ENCODE results near the gene CDH11.

Gene CDH11

DNA sequence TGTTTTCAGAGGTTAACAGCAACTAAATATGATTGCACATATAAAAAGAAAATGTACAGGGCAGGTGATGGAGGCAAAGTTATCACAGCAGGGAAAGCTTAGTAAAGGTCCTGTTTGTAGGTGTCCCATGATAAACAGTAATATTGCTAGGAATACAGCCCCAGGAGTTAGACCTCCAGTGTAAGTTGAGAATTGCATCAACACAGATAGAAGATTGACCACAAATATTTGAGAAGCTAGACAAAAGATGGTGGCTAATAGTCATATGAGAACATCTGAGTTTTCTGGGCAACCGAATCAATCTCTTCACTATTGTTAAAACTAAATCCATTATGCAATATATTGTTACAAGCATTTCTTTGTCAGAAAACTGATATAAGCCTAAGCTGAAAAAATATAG, 152.6 kb downstream of the CDH11 start:
- no peak for DNase-seq (ENCODE audit: low read depth)
- H3K4me3 ChIP-seq (ENCODE audit: control insufficient read depth, low read depth, low read length) = no peak overlapping the region
- TF ChIP-seq, protein P1, sequence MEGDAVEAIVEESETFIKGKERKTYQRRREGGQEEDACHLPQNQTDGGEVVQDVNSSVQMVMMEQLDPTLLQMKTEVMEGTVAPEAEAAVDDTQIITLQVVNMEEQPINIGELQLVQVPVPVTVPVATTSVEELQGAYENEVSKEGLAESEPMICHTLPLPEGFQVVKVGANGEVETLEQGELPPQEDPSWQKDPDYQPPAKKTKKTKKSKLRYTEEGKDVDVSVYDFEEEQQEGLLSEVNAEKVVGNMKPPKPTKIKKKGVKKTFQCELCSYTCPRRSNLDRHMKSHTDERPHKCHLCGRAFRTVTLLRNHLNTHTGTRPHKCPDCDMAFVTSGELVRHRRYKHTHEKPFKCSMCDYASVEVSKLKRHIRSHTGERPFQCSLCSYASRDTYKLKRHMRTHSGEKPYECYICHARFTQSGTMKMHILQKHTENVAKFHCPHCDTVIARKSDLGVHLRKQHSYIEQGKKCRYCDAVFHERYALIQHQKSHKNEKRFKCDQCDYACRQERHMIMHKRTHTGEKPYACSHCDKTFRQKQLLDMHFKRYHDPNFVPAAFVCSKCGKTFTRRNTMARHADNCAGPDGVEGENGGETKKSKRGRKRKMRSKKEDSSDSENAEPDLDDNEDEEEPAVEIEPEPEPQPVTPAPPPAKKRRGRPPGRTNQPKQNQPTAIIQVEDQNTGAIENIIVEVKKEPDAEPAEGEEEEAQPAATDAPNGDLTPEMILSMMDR (IDR thresholded peaks at IDR 0.05; ENCODE audit: control insufficient read depth, insufficient read depth, low read depth, low read length, missing control alignments) = no peak

DNA sequence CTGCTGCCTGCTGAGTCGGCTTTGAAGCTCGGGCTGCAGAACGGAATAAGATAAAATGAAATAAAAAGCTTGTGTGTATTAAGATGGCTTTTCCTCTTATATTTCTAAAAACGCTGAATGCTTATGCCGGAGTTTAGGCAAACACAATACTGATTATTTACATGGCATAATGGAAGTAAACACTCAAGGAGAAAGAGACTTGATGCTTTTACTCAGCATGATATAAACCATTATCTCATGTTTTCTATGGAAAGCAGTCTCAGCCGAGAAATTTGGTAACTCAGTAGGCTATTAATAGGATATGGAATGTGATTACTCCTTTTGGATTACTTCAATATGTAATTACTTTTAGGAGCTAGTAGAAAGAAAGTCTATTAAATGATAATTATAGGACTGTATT, 153.3 kb downstream of the CDH11 start:
- no peak for DNase-seq (ENCODE audit: low read depth)
- H3K4me3 ChIP-seq (ENCODE audit: control insufficient read depth, low read depth, low read length) = no peak overlapping the region
- TF ChIP-seq, protein P1 (IDR thresholded peaks at IDR 0.05; ENCODE audit: control insufficient read depth, insufficient read depth, low read depth, low read length, missing control alignments) = no peak

DNA sequence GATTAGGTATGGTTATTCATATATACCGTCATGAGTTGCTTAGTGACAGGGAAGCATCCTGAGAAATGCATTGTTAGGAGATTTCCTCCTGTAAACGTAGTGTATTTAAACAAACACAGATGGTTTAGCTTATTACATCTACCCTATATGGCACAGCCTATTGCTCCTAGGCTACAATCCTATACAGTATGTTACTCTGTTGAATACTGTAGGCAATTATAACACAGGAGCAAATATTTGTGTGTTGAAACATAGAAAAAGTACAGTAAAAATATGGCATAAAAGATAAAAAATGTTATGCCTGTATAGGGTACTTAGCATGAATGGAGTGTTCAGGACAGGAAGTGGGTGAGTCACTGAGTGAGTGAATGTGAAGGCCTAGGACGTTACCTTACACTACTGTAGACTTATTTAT, 157.7 kb downstream of the CDH11 start:
- TF ChIP-seq, protein P1 (IDR thresholded peaks at IDR 0.05; ENCODE audit: control insufficient read depth, insufficient read depth, low read depth, low read length, missing control alignments) = no peak
- H3K4me3 ChIP-seq (ENCODE audit: control insufficient read depth, low read depth, low read length) = no peak overlapping the region
- no peak for DNase-seq (ENCODE audit: low read depth)

DNA sequence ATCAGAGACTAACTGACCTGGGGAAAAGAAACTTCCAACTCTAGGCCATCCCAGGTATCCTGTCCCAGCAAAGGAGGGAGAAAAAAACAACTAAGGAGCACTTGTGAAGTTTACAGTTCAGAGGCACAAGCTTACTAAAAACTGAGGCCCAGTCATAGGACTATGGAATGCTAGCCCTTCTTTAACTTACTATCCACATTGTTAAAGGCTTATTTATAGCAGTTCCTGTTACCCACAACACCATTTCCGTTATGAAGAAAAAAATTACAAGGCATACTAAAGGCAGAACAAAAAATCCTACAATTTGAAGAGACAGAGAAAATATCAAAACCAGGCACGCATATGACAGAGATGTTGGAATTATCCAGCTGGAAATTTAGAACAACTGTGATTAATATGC, 159.1 kb downstream of the CDH11 start:
- DNase-seq (ENCODE audit: low read depth) = no peak
- H3K4me3 ChIP-seq (ENCODE audit: control insufficient read depth, low read depth, low read length) = no peak overlapping the region
- TF ChIP-seq, protein P1 (IDR thresholded peaks at IDR 0.05; ENCODE audit: control insufficient read depth, insufficient read depth, low read depth, low read length, missing control alignments) = no peak

DNA sequence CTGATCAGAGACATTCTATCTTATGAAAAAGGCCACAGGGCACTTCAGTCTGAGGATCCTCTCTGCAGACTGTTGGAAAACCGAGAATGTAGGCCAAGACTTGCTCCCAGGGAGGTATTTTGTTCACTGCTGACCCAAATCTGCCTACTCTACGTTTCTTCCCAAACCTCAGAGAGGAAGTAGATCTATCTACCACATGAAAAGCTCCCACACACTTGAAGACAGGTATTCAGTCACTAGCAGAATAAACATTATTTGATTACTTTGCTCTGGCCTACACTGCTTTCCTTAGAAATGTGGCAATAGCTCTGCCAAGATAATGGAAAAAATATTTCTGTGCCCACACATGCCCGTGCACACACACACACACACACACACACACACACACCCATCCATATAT, 164.6 kb downstream of the CDH11 start:
- H3K4me3 ChIP-seq (ENCODE audit: control insufficient read depth, low read depth, low read length) = no peak overlapping the region
- TF ChIP-seq, protein P1 (IDR thresholded peaks at IDR 0.05; ENCODE audit: control insufficient read depth, insufficient read depth, low read depth, low read length, missing control alignments) = no peak
- no peak for DNase-seq (ENCODE audit: low read depth)

DNA sequence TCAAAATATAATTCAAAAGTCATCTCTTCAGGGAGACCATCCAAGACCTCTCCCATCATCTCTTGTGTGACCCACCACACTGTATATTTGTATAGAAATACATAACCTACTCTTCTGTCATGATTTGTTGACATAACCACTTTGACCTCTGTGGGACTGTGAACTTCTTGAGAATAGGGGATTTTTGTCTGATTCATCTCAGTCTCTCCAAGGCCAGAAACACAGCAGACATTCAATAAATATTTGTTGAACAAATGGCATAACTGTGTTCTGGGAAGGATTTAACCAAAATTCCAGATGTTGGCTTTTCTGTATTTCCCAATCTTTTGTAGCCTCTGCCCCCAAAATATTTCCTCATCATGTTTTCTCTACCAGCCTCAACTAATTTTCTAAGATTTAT, 169.7 kb downstream of the CDH11 start:
- H3K4me3 ChIP-seq (ENCODE audit: control insufficient read depth, low read depth, low read length) = no peak overlapping the region
- TF ChIP-seq, protein P1 (IDR thresholded peaks at IDR 0.05; ENCODE audit: control insufficient read depth, insufficient read depth, low read depth, low read length, missing control alignments) = no peak
- DNase-seq (ENCODE audit: low read depth) = peak; percentile 70

DNA sequence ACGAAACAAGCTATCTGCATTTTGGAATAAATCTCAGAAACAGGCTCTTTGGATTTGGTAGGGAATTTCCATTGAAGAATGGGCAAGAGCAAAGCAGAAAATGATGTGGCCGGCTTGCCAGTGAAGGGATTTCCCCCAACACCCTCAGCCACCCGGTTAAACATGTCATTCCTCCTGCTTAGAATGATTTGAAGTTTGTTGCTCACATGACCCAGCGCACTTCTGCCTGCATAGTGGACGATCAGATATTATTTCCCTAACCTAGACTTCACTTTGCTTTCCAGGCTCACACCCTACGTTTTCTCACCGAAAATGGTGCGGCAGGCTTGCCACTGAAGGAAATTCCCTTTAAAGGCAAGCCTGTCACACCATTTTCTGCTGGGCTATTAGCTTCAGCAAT, 170.7 kb downstream of the CDH11 start:
- no peak overlapping the region for H3K4me3 ChIP-seq (ENCODE audit: control insufficient read depth, low read depth, low read length)
- DNase-seq (ENCODE audit: low read depth) = no peak
- TF ChIP-seq, protein P1 (IDR thresholded peaks at IDR 0.05; ENCODE audit: control insufficient read depth, insufficient read depth, low read depth, low read length, missing control alignments) = no peak

Measured in AG09309 (cell line).